Uterus (tissue), 4 donors: ENCODE results near the gene ELP4. TPM values are rescaled to one million over a fixed set of nuclear protein-coding genes. Genes with fewer than 3 reads are reported as not detected.

ENCODE experiments used
- DNase-seq, 2 donors: peaks; one replicate each; pipeline ENCODE4 v3.0.0-alpha.2; 2019 to 2020
- H3K27ac ChIP-seq, 2 donors: fragments of 200-600 bp; sonication (generic); 1 replicate in 1 of 2; 2 replicates in 1 of 2; pipeline ENCODE4 v1.5.1; 2016 to 2018
- H3K27me3 ChIP-seq, 2 donors: fragments of 200-600 bp; sonication (generic); one replicate each; pipeline ENCODE4 v1.5.1; 2018 to 2019; ENCODE audit warnings: control low read depth in 1 of 2
- H3K36me3 ChIP-seq, 2 donors: fragments of 200-600 bp; sonication (generic); one replicate each; pipeline ENCODE4 v1.5.1; 2019; ENCODE audit warnings: control low read depth in 1 of 2
- H3K4me1 ChIP-seq, 2 donors: fragments of 200-600 bp; sonication (generic); one replicate each; pipeline ENCODE4 v1.5.1; 2018 to 2019; ENCODE audit warnings: control low read depth in 1 of 2
- H3K4me3 ChIP-seq, 2 donors: fragments of 200-600 bp; sonication (generic); 1 replicate in 1 of 2; 2 replicates in 1 of 2; pipeline ENCODE4 v1.5.1; 2018 to 2019; ENCODE audit warnings: mild to moderate bottlenecking in 1 of 2
- H3K9me3 ChIP-seq, 2 donors: fragments of 200-600 bp; sonication (generic); one replicate each; pipeline ENCODE4 v1.5.1; 2019; ENCODE audit warnings: control low read depth in 1 of 2
- POLR2A ChIP-seq, 2 donors: fragments of 450-650 bp; IDR thresholded peaks; one replicate each; pipeline ENCODE4 v1.6.1; 2016; ENCODE audit warnings: antibody characterized with exemption in 2 of 2, mild to moderate bottlenecking in 1 of 2, moderate library complexity in 1 of 2
- intact Hi-C: fragments of 100-400 bp; cut with DNase I; formaldehyde crosslinking; loops from one replicate; pipeline ENCODE4 v1.15.1; 2023; ENCODE audit warnings: low total_unique reads
- total RNA-seq, 4 donors: library from RNA; depleted of rRNA in 3 of 4; stranded (reverse); fragments of >200 nt in 3 of 4; gene quantifications; one replicate each; pipeline versions ENCODE4 v1.1.0 to v1.2.4, GENCODE V29; 2014 to 2023
- TF ChIP-seq, protein P1 (sequence below), 4 experiments: fragments of 200-600 bp in 2 of 4; fragments of 450-650 bp in 2 of 4; sonication (generic) in 2 of 4; IDR thresholded peaks; one replicate each; pipeline ENCODE4 v1.5.1; 2016 to 2019; ENCODE audit warnings: antibody characterized with exemption in 4 of 4, mild to moderate bottlenecking in 2 of 4, moderate library complexity in 1 of 4
- donor health status: DM: yes; HTN: yes; CAD: no.

Gene ELP4
- total RNA-seq, 4 donors from 2014 or later = 18.4 to 51.2 (median 21.2) TPM

DNA sequence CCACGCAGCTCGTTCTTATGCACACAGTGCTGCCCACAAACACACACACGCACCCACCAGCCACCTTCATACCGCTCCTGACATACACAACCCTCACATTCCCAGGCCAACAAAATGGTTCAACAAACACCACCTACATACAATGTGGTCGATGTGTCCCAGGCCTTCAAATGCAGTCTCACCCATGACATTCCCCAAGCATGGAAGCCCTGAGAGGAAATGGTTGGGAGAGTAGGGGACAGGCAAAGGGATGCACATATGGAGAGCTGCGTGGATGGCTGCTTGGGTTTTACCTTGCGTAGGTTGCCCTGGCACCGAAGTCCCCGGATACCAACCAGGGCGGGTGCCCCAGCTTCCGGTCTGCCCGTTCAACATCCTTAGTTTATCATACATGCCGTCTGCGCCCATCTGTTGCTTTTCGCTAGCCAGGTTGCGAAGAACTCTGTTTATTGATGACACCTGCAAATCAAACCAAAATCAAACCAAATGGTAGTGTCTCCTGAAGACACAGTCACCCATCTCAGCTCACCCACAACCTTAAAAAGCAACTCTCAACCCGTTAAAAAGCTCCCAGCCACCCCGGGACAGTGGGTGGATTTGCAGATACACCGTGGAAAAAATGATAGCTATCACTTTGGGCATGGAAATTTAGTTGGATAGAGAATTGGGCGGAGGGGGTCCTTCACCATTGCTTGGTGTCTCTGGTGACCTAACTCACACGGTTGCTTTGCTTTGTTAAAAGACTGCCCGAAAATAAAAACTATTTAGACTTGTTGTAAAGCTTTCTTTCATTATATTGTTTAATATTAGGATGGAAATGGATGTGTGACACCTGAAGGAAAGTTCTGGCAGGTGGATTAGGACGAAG is 291.1 kb downstream of the ELP4 start:
- intact Hi-C loops = no loop called here
- Histone ChIP-seq H3K27me3 (peaks cover 15 to 85% of the 10 kb centered on the region in 2 donors), H3K4me3 (no peak overlapping the region), H3K9me3 (no peaks in the 10 kb centered on the region), H3K4me1 (peaks cover 0 to 15% of the 10 kb centered on the region in 2 donors), H3K36me3 (no peaks in the 10 kb centered on the region), H3K27ac (no peak overlapping the region)
- DNase-seq = no peak
- TF ChIP-seq, protein P1, sequence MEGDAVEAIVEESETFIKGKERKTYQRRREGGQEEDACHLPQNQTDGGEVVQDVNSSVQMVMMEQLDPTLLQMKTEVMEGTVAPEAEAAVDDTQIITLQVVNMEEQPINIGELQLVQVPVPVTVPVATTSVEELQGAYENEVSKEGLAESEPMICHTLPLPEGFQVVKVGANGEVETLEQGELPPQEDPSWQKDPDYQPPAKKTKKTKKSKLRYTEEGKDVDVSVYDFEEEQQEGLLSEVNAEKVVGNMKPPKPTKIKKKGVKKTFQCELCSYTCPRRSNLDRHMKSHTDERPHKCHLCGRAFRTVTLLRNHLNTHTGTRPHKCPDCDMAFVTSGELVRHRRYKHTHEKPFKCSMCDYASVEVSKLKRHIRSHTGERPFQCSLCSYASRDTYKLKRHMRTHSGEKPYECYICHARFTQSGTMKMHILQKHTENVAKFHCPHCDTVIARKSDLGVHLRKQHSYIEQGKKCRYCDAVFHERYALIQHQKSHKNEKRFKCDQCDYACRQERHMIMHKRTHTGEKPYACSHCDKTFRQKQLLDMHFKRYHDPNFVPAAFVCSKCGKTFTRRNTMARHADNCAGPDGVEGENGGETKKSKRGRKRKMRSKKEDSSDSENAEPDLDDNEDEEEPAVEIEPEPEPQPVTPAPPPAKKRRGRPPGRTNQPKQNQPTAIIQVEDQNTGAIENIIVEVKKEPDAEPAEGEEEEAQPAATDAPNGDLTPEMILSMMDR (IDR thresholded peaks at IDR 0.05) = no peak
- no peak for TF ChIP-seq POLR2A (IDR thresholded peaks at IDR 0.05)

DNA sequence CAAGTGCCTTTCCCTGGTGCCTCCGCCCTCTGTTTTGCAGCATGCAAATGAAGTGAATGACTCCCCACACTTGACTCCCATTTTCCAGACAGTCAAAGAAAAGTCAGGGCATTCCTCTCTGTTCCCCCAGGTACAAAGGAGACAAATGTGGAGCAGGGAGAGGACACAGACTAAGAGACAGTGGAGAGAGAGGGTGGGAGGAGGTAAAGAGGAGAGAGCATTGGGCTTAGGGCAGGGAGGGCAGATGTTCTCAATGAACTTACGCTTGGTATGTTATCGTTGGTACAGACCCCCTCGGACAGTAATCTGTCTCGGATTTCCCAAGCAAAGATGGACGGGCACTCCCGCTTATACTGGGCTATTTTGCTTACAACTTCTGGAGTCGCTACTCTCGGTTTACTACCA is 291.7 kb downstream of the ELP4 start:
- no peak for DNase-seq
- peaks cover 15 to 92% of the 10 kb centered on the region in 2 donors for H3K27me3 ChIP-seq
- H3K27ac ChIP-seq = no peak overlapping the region
- TF ChIP-seq, protein P1 (IDR thresholded peaks at IDR 0.05) = no peak
- TF ChIP-seq POLR2A (IDR thresholded peaks at IDR 0.05) = no peak
- H3K4me3 ChIP-seq = no peak overlapping the region
- no peaks in the 10 kb centered on the region for H3K36me3 ChIP-seq
- H3K9me3 ChIP-seq = no peaks in the 10 kb centered on the region
- intact Hi-C loops = no loop called here
- H3K4me1 ChIP-seq = peaks cover 0 to 15% of the 10 kb centered on the region in 2 donors

DNA sequence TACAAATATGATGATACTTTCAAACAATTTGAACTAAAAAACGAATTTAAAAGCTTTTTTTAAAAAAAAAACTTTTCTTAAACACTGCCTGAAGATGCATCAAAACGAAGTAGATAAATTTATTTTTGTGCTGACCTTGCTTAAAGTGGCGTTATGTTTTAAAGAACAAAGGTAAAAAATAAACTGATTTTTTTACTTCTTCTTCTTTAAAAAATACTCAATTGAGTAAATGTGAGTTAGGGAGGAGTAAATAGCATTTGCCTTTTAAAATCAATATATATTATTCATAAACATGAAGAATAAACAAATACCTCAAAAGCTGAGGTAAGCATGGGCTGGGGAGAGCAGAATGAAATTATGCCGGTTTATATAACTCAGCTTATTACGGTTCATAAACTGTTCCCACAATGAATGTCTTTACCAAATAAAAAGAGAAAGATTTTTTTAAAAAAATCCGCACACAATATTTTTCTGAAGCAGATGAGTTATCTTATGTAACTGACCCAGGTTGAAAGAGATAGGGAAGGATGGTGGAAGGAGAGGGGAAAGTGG is 292.5 kb downstream of the ELP4 start:
- Histone ChIP-seq H3K4me1 (peaks cover 0 to 15% of the 10 kb centered on the region in 2 donors), H3K4me3 (no peak overlapping the region), H3K27ac (no peak overlapping the region), H3K36me3 (no peaks in the 10 kb centered on the region), H3K27me3 (peaks cover 15 to 97% of the 10 kb centered on the region in 2 donors), H3K9me3 (no peaks in the 10 kb centered on the region)
- no peak for DNase-seq
- intact Hi-C loops = no loop called here
- TF ChIP-seq POLR2A (IDR thresholded peaks at IDR 0.05) = no peak
- TF ChIP-seq, protein P1 (IDR thresholded peaks at IDR 0.05) = no peak

DNA sequence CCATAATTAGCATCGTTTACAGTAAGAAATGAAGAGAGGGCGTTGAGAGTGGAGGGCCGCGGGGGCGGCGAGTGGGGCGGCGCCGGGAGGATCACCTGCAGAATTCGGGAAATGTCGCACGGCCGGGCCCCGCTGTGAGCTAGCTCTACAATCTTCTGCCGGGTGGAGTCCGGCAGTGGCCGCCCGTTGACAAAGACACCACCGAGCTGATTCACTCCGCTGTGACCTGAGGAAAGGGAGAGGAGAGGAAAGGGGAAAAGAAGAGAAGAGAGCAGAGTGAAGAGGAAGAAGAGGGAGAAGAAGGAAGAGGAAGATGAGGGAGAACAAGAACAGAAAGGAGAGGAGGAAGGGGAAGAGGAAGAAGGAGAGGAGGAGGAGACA is 293.0 kb downstream of the ELP4 start:
- Histone ChIP-seq H3K27me3 (peaks cover 15 to 97% of the 10 kb centered on the region in 2 donors), H3K4me3 (no peak overlapping the region), H3K9me3 (no peaks in the 10 kb centered on the region), H3K36me3 (no peaks in the 10 kb centered on the region), H3K4me1 (peaks cover 0 to 15% of the 10 kb centered on the region in 2 donors), H3K27ac (no peak overlapping the region)
- TF ChIP-seq, protein P1 (IDR thresholded peaks at IDR 0.05) = no peak
- no peak for TF ChIP-seq POLR2A (IDR thresholded peaks at IDR 0.05)
- no peak for DNase-seq
- intact Hi-C loops = no loop called here
